Retinal pigment epithelial cell (primary cell): ENCODE measurements around the gene LPP.
A peak's percentile ranks its signal among the peaks of the same experiment; 100 is the strongest.

Source experiments
- DNase-seq: peaks from one replicate; pipeline ENCODE4 v3.0.0-alpha.2; 2010; ENCODE audit warnings: low read depth
- H3K4me3 ChIP-seq: 2 replicates; pipeline ENCODE4 v1.5.1; 2011; ENCODE audit warnings: mild to moderate bottlenecking, low read length, control low read depth, moderate library complexity
- CTCF ChIP-seq: conservative IDR thresholded peaks from 2 replicates; pipeline ENCODE4 v1.5.1; 2011; ENCODE audit warnings: low read depth, low read length, control low read depth, inconsistent platforms

LPP gene

DNA sequence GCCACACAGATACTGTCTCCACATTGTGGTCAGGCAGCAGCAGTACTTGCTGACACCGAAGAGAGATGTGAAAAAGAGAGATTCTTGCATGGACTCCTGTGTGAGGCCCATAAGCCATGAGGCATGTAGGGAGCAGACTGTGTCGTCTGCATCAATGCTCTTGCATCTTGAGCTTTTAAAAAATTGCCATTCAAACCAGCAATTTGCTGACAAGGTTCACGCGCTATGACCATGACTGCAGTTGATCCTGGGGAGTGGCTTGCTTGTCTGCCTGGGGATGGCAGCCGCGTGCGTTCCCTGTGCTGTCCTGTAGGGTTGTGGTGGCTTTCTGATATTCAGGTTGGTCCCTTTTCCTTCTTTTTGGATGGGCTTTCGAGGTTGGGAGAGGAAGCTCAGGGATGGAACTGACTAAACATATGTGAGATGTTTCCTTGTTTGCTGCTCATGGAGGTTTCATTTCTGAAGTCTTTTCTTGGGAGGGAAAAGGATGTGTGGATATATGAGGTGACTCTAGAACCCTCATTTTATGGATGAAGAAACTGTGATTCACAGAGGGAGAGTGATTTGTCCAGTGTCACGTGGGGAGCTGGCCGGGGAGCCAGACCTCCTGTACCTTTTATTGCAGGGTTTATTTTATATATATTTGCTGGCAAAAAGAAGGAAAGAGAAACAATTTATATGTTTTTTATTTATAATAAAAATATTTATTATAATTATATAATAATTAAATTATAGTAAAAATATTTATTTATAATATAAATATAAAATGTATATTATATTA lies 48.6 kb downstream of the LPP start:
- TF ChIP-seq CTCF: no peak
- DNase-seq: no peak
- no peak overlapping the region for H3K4me3 ChIP-seq

GRCh38 chr3:188204526-188204925 lies 50.6 kb downstream of the LPP start:
- DNase-seq: no peak
- no peak for TF ChIP-seq CTCF
- H3K4me3 ChIP-seq: no peak overlapping the region

DNA sequence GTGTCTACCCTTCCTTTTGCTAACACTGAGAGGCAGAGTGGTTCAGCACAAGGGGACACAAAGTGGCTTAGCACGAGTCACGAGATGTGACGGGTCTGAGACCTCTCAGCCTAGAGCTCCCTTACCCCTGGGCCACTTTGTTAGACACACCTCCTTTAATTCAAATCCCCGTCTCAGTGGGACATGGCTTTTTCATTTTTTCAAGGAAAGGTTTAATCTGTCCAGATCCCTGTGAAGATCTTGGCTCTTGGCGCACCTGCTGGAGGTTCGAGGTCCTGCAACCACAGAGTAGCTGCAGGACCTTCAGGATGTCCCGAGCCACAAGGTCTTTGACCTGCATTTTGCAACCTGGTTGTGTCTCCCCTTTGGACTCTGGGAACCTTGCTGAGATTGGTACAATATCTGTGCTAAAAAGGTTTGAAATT lies 52.0 kb downstream of the LPP start:
- peak; percentile 46 for TF ChIP-seq CTCF
- DNase-seq: no peak
- H3K4me3 ChIP-seq: no peak overlapping the region

GRCh38 chr3:188206787-188207186 lies 52.8 kb downstream of the LPP start:
- TF ChIP-seq CTCF: no peak
- DNase-seq: no peak
- no peak overlapping the region for H3K4me3 ChIP-seq

DNA sequence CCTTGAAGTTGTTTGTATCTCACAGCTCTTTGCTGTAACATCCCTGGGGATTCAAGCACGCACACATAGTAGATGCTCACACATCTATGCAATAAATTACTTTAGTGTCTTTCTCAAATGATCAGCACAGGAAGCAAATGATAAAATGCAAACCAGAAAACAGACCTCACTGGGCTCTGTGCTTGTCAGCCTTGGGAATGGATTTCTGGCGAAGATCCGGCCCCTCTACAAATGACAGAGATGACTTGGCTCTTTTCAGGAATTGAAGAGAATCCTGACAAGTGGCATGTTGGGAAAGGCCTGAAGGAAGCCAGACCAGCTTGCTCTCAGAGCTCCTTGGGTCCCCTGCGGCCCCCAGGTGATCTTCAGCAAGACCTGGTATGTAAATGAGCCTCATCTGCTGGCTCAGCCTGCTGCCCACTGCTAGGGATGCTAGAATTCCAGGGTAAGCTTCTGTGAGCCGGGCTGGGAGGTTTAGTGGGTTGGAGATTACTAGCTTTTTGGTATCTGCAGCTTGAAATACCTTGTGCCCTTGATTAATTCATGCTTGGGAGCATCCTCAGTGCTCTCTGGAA lies 54.1 kb downstream of the LPP start:
- no peak for DNase-seq
- H3K4me3 ChIP-seq: no peak overlapping the region
- no peak for TF ChIP-seq CTCF

GRCh38 chr3:188208516-188208981 lies 54.6 kb downstream of the LPP start:
- no peak overlapping the region for H3K4me3 ChIP-seq
- DNase-seq: peak; percentile 65
- no peak for TF ChIP-seq CTCF

DNA sequence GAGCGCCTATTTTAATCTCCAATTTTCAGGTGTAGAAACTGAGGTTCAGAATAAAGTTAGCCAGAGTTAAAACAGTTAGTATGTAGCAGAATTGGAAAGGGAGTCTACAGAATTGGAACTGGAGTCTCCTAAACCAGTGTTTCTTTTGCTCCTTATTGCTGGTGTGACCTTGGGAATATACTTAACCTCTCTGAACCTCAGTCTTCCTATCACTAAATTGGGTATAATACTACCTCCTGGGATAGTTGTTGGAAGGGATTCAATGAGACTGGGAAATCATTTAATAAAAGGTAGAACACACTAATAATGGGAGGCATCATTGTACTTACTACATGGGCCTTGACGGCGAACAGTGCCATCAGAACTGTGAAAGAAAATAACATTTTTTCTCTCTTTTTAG lies 55.1 kb downstream of the LPP start:
- DNase-seq: no peak
- TF ChIP-seq CTCF: no peak
- no peak overlapping the region for H3K4me3 ChIP-seq
